ENCODE data around the gene THBS2. TPM values are rescaled to one million over a fixed set of nuclear protein-coding genes. Genes with fewer than 3 reads are reported as not detected.
"Not testable (repeated sequence)": the region's sequence is repeated elsewhere in the genome, so short reads cannot be mapped to it uniquely, and the experiment has no call there.

THBS2 gene
- total RNA-seq, 1 experiment from 2014 or later = not detected

DNA sequence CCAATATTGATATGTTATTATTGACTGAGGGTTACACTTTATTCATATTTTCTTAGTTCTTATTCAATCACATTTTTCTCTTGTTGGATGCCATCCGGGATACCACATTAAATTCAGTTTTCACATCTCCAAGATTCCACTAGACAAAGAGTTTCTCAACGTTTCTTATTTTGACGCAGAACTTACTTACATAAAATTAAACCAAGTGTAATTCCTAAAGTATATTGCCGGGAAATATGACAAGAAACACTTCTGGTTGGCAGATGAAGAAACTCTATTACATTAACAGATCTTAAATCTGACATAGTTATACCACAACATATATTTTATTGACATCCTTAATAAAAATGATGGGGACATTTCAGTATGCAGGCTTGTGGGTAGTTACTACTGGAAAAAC lies 47.3 kb upstream of the THBS2 start:
- Histone ChIP-seq H3K9me3 (ENCODE audit: insufficient read depth, low read depth) (no peaks in the 10 kb centered on the region), H3K9me2 (ENCODE audit: insufficient read depth) (no peaks in the 10 kb centered on the region), H3K36me3 (ENCODE audit: low read depth) (no peaks in the 10 kb centered on the region), H3F3A (ENCODE audit: insufficient read depth, low read depth) (no peaks in the 10 kb centered on the region), H3K79me2 (ENCODE audit: low read depth) (no peaks in the 10 kb centered on the region), H3K4me3 (no peak overlapping the region), H3K4me2 (no peak overlapping the region), H3K4me1 (replicated peaks; ENCODE audit: insufficient read depth) (no peaks in the 10 kb centered on the region), H4K20me1 (ENCODE audit: insufficient read depth) (no peaks in the 10 kb centered on the region), H3K27me3 (ENCODE audit: insufficient read depth, low read depth) (no peaks in the 10 kb centered on the region), H2AFZ (no peak overlapping the region), H3K27ac (no peak overlapping the region)
- POLR2A ChIA-PET (ENCODE audit: unreplicated experiment) = interaction anchor here (0.6 kb wide), 1 partner anchor 1515 kb away, joined by 3 read pairs; no protein-coding TSS in a partner anchor
- CTCF ChIA-PET = no interaction called here
- no TSS peak for BruUV-seq (replicated peaks)
- DNase-seq = no peak
- TF ChIP-seq, protein P1, sequence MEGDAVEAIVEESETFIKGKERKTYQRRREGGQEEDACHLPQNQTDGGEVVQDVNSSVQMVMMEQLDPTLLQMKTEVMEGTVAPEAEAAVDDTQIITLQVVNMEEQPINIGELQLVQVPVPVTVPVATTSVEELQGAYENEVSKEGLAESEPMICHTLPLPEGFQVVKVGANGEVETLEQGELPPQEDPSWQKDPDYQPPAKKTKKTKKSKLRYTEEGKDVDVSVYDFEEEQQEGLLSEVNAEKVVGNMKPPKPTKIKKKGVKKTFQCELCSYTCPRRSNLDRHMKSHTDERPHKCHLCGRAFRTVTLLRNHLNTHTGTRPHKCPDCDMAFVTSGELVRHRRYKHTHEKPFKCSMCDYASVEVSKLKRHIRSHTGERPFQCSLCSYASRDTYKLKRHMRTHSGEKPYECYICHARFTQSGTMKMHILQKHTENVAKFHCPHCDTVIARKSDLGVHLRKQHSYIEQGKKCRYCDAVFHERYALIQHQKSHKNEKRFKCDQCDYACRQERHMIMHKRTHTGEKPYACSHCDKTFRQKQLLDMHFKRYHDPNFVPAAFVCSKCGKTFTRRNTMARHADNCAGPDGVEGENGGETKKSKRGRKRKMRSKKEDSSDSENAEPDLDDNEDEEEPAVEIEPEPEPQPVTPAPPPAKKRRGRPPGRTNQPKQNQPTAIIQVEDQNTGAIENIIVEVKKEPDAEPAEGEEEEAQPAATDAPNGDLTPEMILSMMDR (conservative IDR thresholded peaks at IDR 0.05) = no peak
- no peak for TF ChIP-seq EZH2 (IDR thresholded peaks at IDR 0.05; ENCODE audit: low read depth)
- intact Hi-C loops (cut with micrococcal nuclease; ENCODE audit: unreplicated experiment) = no loop called here

DNA sequence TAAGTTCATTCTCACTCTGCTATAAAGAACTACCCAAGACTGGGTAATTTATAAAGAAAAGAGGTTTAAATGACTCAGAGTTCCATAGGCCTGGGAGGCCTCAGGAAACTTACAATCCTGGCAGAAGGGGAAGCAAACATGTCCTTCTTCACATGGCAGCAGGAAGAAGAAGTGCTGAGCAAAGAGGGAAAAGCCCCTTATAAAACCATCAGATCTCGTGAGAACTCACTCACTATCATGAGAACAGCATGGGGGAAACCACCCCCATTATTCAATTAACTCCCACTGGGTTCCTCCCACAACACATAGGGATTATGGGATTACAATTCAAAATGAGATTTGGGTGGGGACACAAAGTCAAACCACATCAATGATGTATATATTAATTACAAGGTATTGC lies 45.0 kb upstream of the THBS2 start:
- H3K9me3 ChIP-seq (ENCODE audit: insufficient read depth, low read depth); H3K4me1 ChIP-seq (replicated peaks; ENCODE audit: insufficient read depth); DNase-seq; H4K20me1 ChIP-seq (ENCODE audit: insufficient read depth); H3K79me2 ChIP-seq (ENCODE audit: low read depth); H3K36me3 ChIP-seq (ENCODE audit: low read depth); H3K4me2 ChIP-seq; H3K27me3 ChIP-seq (ENCODE audit: insufficient read depth, low read depth); H2AFZ ChIP-seq; H3F3A ChIP-seq (ENCODE audit: insufficient read depth, low read depth); H3K9me2 ChIP-seq (ENCODE audit: insufficient read depth); POLR2A ChIA-PET (ENCODE audit: unreplicated experiment); H3K4me3 ChIP-seq; BruUV-seq (replicated peaks); intact Hi-C loops (cut with micrococcal nuclease; ENCODE audit: unreplicated experiment); H3K27ac ChIP-seq: not testable (repeated sequence)
- CTCF ChIA-PET = interaction anchor here (0.5 kb wide), 1 partner anchor 573 kb away, joined by 5 read pairs; no protein-coding TSS in a partner anchor

DNA sequence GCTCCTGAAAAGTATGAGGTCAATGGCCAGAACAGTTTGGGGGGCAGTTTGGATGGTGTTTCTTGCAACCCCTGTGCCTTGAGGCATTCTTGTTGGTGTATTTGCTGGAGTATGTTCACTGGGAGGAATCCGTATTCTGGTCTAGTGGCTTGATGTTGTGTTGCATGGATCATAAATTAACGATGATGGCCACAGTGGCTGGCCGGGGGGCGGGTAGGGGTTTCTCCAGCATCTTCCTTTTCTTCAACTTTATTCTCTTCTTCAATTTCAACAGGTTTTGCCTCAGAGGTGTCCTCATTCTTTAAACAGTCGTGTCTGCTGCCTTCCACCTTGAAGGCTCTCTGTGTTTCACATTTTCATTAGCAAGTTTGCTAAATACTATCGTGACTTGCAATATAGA lies 43.0 kb upstream of the THBS2 start:
- H2AFZ ChIP-seq = no peak overlapping the region
- no peaks in the 10 kb centered on the region for H3K36me3 ChIP-seq (ENCODE audit: low read depth)
- peaks cover 10% of the 10 kb centered on the region for H3K4me1 ChIP-seq (replicated peaks; ENCODE audit: insufficient read depth)
- no peaks in the 10 kb centered on the region for H4K20me1 ChIP-seq (ENCODE audit: insufficient read depth)
- no peak for DNase-seq
- H3K4me2 ChIP-seq = no peak overlapping the region
- TF ChIP-seq EZH2 (IDR thresholded peaks at IDR 0.05; ENCODE audit: low read depth) = no peak
- TF ChIP-seq, protein P1 (conservative IDR thresholded peaks at IDR 0.05) = no peak
- ChIA-PET POLR2A (ENCODE audit: unreplicated experiment) (no interaction called here), CTCF (no interaction called here)
- H3K9me3 ChIP-seq (ENCODE audit: insufficient read depth, low read depth) = no peaks in the 10 kb centered on the region
- peaks cover 12% of the 10 kb centered on the region; the same call in 1 of the 2 replicates for H3K27me3 ChIP-seq (ENCODE audit: insufficient read depth, low read depth)
- H3K4me3 ChIP-seq = no peak overlapping the region
- intact Hi-C loops (cut with micrococcal nuclease; ENCODE audit: unreplicated experiment) = no loop called here
- no peaks in the 10 kb centered on the region for H3F3A ChIP-seq (ENCODE audit: insufficient read depth, low read depth)
- BruUV-seq (replicated peaks) = no TSS peak
- H3K9me2 ChIP-seq (ENCODE audit: insufficient read depth) = no peaks in the 10 kb centered on the region
- H3K27ac ChIP-seq = no peak overlapping the region
- no peaks in the 10 kb centered on the region for H3K79me2 ChIP-seq (ENCODE audit: low read depth)

DNA sequence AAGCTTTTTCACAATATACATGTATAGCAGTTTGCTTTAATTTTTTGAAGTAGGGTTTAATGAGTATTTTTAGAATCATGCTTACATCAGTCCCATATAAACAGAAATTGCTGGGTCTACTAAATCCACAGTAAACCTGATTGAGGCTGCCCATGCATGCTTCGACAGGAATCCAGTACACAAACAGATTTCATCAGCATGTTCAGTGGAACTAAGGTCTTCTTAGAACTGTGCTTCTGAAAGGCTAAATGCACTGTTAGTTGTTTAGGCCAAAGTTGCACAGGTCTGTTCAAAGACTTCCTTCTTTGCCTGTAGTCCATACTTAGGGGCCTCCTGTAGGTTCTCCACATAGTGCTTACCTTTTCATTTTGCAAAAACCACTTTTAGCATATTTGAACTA lies 42.5 kb upstream of the THBS2 start:
- no peak overlapping the region for H3K4me2 ChIP-seq
- intact Hi-C loops (cut with micrococcal nuclease; ENCODE audit: unreplicated experiment) = no loop called here
- POLR2A ChIA-PET (ENCODE audit: unreplicated experiment) = no interaction called here
- no peak overlapping the region for H3K27ac ChIP-seq
- H3K9me2 ChIP-seq (ENCODE audit: insufficient read depth) = no peaks in the 10 kb centered on the region
- H3K27me3 ChIP-seq (ENCODE audit: insufficient read depth, low read depth) = peaks cover 17% of the 10 kb centered on the region; the same call in 1 of the 2 replicates
- TF ChIP-seq EZH2 (IDR thresholded peaks at IDR 0.05; ENCODE audit: low read depth) = no peak
- TF ChIP-seq, protein P1 (conservative IDR thresholded peaks at IDR 0.05) = no peak
- no peak overlapping the region for H2AFZ ChIP-seq
- no peak for DNase-seq
- CTCF ChIA-PET = no interaction called here
- no peaks in the 10 kb centered on the region for H3K36me3 ChIP-seq (ENCODE audit: low read depth)
- no peaks in the 10 kb centered on the region for H3K9me3 ChIP-seq (ENCODE audit: insufficient read depth, low read depth)
- no peaks in the 10 kb centered on the region for H4K20me1 ChIP-seq (ENCODE audit: insufficient read depth)
- no TSS peak for BruUV-seq (replicated peaks)
- no peaks in the 10 kb centered on the region for H3F3A ChIP-seq (ENCODE audit: insufficient read depth, low read depth)
- H3K79me2 ChIP-seq (ENCODE audit: low read depth) = no peaks in the 10 kb centered on the region
- H3K4me3 ChIP-seq = no peak overlapping the region
- peaks cover 10% of the 10 kb centered on the region for H3K4me1 ChIP-seq (replicated peaks; ENCODE audit: insufficient read depth)
